ENCODE results near the gene RRBP1.
"Not testable (repeated sequence)": the region's sequence is repeated elsewhere in the genome, so short reads cannot be mapped to it uniquely, and the experiment has no call there.

Gene RRBP1

DNA sequence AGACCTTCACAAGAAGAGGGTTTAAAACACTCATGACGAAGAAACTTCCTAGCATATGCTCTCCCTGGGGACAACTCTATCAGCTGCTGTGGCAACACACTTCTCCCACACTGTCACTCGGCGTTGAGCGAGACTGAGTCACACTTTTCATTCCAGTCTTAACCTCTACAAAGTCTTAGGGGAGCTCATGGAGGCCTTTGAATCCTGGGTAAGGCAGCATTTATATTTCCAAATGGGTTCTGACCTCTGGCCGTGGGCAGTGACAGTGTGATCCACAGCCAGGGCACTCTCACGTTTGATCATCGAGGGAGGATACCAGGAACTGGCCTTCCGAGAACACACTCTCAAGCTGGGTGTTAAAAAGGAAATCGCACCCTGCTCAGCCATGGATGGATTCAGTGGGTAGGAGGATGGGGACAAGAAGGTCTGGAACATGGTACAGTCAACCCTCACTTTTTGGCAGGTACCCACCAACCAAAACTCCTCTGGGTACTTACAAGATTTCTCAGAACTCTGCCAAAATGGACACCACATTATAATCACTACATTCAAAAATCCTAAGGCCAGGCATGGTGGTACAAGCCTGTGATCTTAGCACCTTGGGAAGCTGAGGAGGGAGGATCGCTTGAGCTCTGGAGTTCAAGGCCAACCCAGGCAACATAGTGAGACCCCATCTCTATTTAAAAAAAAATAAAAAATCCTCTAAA is 19.6 kb downstream of the RRBP1 start:
- no peak for DNase-seq (ENCODE audit: low spot score)

DNA sequence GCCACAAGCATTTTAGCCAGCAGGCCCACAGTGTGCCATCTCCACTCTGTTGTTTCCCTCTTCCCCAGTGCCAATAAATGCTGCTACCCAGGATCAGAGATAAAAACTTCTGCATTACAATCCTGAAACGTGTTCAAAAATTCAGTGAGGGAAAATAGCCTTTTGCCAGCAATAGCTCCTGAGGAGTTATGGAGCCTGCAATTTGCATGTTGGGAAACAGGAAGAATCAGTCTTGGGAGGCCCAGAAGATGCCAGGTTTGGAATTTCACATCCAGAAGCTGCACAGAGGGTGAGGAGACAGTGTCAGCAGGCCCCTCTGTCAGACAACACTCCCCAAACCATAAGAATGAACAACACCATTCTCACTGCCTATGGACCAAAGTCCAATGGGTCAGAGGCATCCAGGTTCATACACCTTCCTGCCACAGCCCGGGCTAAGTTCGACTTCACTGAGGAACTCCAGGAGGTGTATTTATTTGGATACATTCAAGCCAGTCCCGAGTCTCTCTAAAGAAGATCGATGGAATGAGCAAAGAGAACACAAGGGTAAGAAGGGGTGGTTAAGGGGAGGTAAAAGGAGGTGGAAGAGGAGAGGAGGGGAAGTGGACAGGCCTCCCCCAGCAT is 20.8 kb downstream of the RRBP1 start:
- no peak for DNase-seq (ENCODE audit: low spot score)

DNA sequence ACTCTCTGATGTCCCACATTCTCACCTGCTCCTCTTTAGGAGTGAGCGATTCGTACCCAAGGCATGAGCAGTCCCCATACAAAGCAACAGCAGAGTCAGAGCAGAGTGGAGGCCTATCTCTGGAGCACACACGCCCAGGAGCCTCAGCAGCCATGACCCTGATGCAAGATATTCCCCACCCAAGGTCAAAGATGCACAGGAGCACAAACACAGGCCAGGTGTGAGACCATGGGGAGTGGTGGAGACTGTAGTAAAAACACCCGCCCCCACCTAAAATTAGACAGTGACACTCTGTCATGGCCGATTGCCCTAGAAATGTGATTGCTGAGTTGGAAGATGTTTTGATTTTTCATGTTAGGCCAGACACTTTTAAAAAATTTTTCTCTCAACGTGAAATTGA is 21.4 kb downstream of the RRBP1 start:
- DNase-seq (ENCODE audit: low spot score), result no peak

DNA sequence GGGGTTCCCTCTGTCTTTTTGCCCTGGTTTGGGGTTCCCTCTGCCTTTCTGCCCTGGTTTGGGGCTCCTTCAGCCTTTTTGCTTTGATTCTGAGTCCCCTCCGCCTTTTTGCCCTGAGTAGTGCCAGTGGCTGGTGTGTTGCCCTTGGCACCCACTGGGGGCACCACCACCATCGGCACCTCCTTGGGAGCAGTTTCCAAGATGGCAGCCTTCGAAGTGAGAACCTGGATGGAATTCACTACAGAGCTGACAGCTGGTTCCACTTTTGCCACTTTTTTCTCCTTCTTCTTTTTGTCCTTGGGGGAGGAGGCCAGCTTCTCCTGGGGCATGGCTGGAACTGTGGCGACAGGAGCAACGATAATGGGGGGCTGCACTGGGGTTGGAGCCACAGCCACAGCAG is 22.2 kb downstream of the RRBP1 start:
- DNase-seq (ENCODE audit: low spot score), result no peak

DNA sequence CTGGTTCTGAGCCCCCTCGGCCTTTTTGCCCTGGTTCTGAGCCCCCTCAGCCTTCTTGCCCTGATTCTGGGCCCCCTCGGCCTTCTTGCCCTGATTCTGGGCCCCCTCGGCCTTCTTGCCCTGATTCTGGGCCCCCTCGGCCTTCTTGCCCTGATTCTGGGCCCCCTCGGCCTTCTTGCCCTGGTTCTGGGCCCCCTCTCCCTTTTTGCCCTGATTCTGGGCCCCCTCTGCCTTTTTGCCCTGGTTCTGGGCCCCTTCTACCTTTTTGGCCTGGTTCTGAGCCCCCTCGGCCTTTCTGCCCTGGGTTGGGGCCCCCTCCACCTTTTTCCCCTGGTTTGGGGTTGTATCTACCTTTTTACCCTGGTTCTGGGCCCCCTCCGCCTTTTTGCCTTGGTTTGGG is 22.7 kb downstream of the RRBP1 start:
- DNase-seq (ENCODE audit: low spot score), result not testable (repeated sequence)

DNA sequence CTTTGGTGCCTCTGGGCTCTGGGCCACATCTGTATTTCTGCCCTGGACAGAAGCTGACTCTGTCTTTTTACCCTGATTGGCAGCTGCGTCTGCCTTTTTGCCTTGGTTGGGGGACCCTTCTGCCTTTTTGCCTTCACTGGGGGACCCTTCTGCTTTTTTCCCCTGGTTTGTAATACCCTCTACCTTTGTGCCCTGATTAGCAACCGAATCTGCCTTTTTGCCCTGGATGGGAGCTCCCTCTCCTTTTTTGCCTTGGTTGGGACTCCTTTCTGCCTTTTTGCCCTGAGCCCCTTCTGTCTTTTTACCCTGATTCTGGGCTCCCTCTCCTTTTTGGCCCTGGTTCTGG is 23.4 kb downstream of the RRBP1 start:
- DNase-seq (ENCODE audit: low spot score), result no peak

DNA sequence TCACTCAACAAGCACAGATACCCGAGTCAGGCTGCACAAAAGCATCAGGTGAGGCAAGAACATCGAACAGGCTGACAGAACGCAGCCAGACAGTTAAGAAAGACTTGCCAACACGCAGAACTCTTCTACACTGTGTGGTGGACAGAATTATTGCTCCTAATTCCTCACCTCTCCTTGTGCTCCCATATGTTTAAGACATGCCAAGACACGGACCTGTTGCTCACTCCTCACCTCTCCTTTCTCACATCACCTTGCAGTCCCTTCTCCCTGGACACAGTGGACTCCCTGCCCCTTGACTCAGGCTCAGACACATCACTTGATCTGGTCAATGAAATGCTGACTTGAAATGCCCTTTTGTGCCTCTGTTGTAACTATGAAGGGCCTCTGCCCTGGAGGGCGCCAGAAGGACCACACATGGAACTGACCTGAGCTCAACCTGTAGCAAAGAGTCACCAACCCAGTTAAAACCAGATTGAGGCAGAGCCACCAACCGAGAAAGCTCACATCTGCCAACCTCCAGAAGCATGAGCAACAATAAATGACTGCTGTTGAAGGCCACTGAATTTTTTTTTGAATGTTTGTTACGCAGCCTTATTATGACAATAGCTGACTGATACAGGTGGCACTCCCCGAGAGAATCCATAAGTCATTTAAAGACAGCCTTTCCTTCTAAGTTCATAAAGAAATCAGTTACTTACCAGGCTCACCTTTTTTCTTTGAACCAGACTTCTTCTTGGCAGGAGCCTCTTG is 24.0 kb downstream of the RRBP1 start:
- DNase-seq (ENCODE audit: low spot score), result no peak

DNA sequence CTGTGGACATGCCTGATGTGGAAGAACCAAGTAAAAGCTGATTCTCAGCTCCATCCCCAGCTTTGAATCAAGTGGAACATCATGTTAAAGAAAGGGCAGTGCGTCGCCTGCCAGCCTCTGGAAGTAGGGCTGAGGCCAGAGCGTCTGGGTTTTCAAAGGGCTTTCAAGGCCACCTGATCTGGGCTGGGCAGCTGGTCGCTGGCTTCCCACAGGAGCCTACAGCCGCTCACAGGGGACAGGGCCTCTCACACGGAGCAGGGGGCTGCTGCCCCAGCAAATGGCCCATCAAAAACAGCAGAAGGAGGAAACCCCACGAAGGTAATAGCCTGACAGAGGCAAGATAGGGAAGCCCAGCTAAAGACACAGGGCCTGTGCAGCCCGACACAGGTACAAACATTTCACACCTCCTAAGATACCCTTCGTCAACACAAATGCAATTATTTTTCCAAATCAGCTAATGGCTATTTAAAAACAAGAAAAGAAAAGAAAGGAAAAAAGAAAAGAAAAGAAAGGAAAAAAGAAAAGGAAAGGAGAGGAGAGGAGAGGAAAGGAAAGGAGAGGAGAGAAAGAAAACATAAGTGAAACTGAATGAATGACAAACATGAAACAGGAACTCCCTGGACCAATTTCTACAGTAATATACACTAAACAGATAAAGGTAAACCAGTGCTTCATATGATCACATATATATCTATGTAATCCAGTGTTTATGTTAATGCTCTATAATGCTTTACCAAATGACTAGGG is 24.8 kb downstream of the RRBP1 start:
- no peak for DNase-seq (ENCODE audit: low spot score)

DNA sequence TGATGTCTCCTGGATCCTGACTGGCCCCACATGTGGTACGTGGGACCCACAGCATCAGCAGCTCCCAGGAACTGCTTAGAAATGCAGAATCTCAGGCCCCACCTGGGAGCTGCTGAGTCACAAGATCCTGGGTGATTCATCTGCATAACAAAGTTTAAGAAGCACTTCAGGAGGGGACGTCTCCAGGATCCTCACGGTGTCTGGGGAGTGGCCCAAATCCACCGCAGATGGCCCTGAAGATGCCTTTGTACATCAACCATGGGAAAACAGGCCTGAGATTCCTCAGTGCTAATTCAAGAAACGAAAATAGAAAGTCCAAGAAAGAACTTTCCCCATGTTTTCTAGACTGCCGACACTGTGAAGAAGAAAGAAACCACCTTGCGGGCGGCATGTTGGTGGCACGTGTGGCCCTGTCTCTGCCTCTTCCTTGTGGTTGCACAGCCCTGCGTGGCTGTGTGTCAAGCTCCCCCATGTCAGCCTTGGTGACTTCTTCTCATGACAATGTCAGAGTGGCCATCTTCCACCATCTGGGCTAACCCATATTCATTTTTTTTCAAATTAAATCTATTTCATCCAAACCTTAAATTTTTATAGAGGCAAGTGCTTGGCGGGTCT is 26.1 kb downstream of the RRBP1 start:
- no peak for DNase-seq (ENCODE audit: low spot score)

DNA sequence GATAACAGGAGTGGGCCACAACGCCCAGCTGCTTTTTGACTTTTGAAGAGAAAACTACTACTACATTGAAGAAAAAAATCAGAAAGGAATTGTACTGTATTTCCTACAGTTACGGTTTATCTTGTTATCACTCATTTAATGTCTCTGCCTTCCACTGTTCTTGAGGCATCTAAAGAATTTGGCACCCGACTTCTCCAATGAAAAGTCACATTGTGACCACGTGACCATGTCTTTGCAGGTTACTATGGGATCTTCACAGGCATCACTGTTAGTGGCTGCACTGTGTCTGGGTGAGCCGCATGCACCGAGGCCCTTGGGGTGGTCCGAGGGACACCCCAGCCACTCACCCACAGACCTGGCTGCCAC is 26.8 kb downstream of the RRBP1 start:
- no peak for DNase-seq (ENCODE audit: low spot score)

DNA sequence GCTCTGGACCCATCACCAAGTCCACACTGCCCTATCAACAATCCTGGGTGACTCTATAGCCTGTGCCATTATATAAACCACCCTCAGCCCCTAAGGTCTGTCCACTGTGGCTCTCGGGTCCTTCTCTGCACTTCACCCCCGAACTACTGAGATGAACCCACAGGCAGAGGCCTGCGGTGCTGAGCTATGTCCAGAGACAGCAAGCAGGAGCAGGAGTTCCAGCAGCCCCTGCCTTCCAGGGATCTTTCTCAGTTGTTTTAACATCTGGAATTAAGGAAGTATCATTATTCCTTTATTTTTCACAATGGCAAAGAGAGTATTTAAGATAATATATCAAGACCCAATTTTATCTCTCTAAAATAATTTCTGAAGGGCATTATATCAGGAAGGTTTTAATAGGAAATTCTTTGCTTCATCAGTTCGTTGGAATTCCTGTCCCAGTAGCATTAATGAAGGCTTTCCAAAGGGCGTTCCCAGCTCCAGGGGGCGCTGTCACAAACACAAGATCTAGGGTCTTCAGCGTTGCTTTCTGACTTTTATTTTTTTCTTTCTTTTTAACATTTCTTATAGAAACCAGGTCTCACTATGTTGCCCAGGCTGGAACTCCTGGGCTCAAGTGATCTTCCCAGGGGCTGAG is 27.3 kb downstream of the RRBP1 start:
- no peak for DNase-seq (ENCODE audit: low spot score)

DNA sequence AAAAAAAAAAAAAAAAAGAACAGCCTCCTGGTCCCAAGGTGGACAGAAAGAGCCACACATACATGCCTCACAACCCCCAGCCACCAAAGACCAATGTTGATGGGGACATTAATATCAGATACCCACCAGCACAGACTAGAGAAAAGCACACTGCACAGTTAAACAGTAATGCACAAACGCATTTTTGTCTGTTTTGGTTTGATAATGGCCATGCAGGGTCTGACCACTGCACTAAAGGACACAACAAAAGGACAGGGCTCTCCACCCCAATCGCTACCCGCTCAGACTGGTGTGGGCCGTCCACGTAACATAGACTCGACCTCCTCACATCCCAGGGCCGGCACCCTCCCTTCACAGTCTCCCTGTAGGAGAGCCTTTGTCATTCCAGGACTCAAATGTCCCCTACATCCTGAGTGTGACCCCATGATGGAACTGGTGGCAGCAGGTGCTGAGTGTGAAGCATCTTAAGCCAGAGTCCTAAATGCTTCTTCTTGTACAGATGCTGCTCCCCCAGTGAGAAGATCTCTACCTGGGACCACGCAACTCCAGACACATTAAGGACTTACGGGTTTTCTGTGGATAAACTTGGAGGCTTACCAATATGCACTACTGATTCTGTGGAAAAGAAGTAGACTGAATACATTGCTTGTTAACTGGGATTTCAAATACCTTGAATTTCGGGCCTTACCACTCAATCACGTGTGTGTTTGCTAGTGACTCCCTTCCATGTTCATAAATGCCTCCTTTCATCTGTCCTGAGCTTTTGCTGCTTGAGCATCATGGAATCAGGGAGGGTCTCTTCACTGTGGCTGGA is 28.0 kb downstream of the RRBP1 start:
- no peak for DNase-seq (ENCODE audit: low spot score)

DNA sequence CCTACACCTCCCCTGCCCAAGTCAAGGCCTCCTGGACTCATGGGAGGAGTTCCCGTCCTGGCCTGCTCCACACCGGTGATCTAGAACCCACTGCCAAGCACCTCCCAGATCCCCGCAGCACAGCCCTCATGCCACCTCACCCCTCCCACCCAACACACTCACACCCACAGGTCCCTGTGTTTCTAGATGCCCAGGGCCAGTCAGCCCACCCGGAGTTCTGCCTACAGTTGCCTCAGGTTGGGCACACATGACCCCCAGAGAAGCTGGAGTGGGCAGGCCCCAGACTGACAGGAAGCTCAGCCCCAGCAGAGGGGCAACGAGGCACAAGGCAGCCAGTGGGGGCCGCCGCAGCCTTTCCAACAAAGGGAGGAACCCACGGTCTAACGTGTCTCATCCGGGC is 29.6 kb downstream of the RRBP1 start:
- no peak for DNase-seq (ENCODE audit: low spot score)

DNA sequence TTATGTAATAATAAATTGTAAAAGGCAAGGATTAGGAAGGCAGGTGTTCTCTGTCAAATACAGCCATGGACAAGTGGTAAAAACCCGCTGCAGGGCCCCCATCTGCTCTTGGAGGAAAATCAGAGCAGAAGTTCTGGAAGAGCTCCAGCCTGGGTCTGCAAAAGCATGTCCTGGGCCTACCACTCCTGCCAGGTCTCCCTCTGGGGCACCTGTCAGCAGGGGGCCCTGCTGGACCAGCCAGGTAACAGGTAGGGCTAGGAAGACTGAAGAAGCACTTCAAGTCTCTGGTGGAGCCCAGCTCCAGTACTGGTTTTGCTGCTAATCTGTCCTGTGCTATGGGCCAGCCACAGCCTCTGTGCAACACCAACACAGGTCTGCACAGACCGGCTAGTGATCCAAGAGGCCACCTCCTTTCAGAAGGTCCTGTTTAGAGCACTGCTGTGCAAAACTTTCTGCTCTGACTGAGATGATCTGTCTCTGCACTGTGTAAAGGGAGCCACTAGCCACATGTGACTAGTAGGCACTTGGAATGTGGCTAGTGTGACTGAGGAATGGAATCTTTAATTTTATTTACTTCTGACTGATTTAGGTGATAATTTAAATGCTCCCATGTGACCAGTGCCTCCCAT is 30.2 kb downstream of the RRBP1 start:
- DNase-seq (ENCODE audit: low spot score), result no peak

DNA sequence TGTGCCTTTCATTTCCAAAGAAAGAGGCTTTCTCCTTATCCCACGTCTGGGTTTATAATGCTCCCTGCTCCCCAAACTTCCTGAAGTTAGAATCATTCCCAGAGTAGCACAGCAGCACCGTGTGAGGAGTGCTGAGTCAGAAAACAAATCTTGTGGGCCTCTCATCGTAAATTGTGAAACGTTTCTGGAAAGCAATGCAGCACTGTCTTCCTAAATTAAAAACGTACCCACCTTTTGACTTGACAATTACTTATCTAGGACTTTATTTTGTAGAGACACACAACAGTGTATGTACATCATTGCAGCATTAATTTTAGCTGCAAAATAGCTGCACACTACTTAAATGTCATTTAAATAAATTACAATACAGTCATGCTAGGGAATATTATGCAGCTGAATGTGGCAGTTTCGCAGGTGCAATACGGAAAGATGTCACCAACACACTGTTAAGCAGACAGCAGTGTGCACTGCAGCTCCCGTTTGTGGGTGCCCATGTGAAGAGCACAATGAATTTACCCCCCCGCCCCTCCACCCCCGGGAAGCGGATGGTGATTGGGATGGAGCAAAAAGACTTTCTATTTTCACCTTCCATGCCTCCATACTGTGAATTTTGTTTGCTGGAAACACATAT is 30.8 kb downstream of the RRBP1 start:
- DNase-seq (ENCODE audit: low spot score), result no peak

DNA sequence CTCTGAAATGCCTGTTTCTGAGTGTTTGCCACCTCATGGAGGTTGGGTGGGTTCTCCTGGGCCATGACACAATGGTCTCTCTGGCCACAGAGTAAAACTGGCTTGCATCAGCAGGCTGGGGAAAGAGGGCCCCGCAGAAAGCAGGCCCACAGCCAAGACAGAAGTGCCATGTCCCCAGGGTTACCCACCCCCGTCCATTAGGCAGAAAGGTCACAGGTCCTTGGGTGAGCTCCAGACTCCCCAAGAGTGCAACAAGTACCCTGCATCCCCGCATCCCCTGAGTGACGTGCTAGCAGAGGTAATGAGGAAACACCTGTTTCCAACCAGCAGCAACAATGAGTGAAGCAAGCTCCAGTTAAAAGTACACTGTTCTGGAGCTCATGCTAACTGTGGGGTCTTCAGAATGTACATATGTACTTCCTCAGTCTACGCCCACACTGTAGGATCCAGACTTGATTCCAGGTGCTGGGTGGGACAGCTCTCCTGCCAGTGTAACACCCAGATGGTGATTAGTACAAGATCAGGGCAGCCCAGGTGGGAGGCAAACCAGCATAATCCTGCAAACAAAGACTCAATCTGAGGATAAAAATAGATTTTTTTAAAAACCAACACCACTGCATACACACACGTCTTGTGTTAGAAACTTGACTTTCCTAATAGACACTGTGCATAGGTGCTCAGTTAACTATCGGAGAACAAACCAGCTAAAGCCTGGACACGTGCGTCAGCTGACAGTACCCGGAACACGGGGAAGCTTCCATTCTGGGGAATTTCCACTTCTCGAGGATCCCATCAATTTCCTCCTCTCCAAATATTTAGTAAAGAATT is 31.5 kb downstream of the RRBP1 start:
- DNase-seq (ENCODE audit: low spot score), result no peak

DNA sequence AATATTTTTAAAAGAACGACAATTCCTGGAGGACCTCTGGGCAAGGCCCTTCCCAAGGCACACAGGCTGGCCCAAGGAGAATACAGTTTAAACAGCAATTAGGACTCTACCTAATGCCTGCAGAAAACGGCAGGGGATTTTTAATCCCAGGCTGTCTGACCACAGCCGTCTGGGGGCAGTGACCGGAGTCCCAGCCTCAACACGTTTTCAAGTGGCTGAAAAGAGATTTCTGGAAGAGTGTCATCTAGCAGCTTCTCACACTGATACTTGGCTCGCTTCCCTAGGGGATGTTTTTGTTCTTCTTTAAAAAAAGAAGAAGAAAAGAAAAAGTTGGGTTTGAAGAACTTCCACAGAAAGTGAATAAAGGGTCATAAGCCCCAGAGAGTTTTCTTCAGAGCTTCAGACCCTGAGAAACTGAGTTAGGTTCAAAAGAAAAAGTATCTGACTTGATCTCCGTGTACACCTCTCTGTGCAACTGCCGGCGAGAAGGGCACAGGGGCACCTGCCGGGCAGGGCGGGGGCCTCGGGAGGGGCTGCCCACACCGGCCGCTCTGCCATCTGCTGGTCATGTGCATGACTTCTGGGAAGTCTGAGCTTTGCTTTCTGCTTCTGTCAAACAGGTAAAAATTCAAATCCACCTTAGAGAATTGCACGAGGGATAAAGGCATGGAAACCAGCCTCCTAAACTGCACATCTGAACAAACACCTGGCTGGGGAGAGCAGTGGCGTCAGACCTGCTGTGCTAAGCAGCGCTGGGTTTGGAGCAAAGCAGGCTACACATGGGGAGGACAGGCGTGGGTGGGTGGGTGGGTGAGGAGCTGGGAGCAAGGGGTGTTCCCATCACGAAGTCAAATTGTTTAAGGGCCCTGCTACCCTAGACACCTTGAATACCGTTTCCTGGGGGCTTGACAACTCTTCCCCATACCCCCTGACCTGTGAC is 33.0 kb downstream of the RRBP1 start:
- no peak for DNase-seq (ENCODE audit: low spot score)

DNA sequence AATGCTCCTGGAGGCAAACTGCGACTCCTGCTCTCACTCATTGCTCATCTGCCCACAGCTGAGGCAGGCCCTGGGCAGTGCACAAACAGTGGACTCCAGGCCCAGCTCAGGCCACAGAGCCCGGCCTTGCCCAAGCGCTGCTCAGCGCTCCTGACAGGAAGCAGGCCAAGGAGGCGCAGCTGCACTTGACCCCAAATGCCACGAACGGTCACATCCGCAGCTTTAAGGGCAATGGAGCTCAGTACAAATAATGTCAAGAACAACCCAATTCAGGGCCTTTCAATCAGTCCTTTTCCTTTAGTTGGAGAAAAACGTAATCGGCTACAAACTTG is 33.8 kb downstream of the RRBP1 start:
- DNase-seq (ENCODE audit: low spot score), result no peak

Measured in SK-N-DZ (cell line).